Activated T-cell treated with anti-CD3 and anti-CD28 coated beads for 4 hours (primary cell): ENCODE measurements around the gene PRKN.

Experiments
- DNase-seq: peaks from one replicate; pipeline ENCODE4 v3.0.0-alpha.2; 2020

Gene PRKN

DNA sequence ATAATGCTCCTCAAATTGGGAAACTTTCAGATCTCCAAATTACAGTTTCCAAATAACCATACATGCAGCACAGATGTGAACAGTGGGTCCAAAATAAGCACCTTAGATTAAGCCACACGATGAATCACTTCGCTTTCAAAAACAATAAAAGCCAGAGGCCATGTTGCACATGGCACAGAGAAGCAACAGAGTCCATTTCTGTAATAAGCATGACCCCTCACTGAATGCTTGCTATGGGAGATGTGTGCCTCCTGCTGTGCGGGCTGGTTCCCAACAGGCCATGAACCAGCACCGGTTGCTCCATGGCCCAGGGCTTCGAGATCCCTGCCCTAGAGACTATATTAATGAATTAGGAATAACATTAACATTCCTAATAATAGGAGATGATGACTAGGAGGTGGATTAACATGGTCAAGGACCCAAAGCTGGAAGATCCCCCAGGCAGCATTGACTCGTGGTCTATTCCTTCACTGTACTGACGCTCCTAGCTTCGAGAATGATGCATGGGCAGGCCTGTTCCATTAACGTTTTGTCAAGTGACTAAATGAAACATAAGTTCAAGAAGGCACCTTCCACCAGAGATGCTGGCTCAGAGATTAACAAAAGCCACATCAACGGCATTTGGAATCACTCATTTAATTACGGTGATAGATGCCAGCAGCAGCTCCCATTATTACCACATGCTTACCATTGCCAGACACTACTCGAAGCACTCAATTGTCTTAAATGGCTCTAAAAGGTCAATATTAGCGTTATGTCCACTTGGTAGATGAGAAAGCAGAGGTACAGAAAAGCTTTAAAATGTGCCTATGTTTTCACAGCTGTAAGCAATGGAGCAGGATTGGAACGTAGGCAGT lies 983.1 kb downstream of the PRKN start:
- DNase-seq, result no peak

DNA sequence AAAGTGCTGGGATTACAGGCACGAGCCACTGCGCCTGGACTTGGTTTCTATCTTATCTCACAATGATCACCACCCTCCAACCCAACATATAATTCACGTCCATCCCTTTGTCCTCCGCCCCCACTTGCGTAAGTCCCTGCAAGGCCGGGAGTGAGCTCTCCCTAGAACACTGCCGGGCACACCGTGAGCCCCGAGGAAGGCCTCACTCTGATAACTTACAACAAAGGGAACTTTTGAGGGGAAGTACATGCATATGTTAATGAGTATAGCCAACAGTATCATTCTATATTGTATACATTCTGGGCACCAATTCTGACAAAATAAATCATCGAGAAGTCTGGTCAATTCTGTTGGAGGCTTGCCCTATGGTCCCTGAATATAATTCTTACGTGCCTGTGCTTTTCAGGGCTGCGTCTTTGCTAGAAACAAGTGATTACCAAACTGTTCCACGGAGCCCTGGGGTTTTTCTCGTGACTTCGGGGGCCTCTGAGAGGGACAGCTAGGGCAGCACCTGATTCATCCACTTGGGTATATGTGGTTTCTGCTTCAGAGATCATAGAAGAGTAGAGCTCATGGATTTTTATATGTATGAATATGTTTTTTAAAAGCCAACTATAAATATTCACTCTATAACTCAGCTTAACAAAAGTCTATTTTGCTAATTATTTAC lies 983.9 kb downstream of the PRKN start:
- DNase-seq, result no peak

DNA sequence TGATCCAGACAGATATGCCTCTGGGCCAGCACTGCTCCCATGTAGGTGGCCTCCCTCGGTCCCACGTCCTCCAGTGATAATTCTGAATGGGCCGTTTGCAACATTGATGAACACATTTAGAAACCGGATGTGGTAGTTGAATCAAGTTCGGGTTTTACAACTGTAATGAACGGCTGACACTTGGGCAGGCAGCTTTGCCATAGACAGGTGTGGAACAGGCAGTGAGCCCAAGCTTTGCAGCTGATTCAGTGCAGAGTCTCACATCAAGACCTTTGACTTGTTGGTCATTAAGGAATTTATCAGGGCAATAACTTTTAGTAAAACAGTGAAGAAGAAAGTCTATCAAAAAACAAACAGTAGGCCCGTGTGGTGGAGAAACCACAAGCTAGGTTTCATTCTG lies 987.1 kb downstream of the PRKN start:
- DNase-seq, result no peak

DNA sequence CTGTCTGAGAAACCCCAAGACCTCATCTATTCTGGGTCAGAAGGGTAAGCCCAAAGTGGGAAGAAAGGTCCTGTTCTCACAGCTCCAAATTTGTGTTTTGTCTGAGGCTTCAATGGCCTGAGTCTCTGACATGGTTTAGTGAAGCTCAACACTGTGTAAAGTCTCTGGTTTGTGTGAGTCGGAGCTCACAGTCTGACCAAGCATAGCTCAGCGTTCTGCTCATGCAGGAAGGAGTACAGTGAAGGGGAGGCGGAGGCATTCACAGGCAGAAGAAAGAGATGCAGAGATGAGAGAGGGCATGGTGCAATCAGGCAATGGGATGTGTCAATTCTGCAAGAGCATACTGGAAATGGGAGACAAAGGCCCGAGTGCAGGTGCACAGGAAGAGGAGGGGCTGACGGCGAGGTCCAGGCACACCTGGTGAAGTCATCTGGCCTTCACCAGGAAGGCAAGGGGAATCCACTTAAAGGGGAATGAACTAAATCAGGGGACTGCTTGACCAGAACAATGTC lies 990.7 kb downstream of the PRKN start:
- DNase-seq, result no peak

DNA sequence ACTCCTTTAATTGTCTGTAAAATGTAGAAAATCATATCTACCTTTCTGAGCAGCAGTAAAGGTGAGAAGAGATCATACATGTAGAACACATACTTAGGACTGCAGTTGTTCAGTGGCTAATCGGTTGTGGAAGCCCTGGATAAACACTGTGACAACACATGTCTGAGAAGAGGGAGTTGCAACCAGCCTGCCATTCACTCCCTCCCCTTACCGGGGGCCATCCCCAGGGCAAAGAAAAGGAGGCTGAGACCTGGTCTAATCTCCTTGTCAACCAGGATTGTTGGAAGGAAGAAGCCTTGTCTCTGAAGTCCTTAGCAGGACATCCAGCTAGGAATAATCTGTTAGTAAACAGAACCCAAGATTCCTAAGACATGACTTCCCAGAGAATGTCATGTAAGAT lies 991.2 kb downstream of the PRKN start:
- DNase-seq, result no peak

GRCh38 chr6:161732594-161732993 lies 995.0 kb downstream of the PRKN start:
- DNase-seq, result no peak

DNA sequence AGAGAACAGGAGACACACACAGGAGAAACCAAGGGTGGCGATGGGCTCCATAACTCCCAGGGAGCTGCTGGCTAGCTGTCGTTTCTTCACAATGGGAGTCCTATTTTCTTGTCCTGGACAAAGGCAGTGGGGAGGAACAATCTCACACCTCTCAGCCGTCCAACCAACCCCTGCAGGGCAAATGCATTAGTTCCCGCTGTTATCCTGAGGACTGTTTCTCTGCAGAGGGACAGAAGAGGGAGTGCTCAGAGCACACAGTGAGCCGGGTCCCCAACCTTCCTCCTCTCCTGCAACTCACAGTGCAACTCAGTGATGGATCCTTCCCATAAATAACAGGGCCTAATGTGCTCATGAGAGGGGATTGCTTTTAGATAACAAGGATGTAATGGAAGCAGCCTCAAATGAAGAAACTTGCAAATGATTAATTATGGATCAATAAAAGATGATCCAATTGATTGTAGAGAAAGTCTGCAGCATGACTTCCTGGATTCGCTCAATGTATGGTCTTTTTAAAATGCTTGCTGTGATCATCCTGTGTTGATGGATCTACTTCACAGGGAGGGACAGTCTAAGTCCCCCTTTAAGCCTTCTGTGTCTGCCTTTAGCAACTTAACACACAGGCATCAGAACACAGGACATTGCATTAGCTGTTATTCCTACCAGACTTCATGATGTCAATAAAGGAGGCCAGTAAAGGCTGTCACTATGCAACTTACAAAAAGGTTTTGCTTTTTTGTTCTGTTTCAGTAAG lies 1000.3 kb downstream of the PRKN start:
- no peak for DNase-seq

- no peak for DNase-seq
Measured at GRCh38 chr6:161722394-161722793, 1005.2 kb downstream of the PRKN start.

GRCh38 chr6:161721511-161721910 lies 1006.1 kb downstream of the PRKN start:
- DNase-seq, result no peak

- DNase-seq, result no peak
Measured at GRCh38 chr6:161716176-161716575, 1011.4 kb downstream of the PRKN start.

DNA sequence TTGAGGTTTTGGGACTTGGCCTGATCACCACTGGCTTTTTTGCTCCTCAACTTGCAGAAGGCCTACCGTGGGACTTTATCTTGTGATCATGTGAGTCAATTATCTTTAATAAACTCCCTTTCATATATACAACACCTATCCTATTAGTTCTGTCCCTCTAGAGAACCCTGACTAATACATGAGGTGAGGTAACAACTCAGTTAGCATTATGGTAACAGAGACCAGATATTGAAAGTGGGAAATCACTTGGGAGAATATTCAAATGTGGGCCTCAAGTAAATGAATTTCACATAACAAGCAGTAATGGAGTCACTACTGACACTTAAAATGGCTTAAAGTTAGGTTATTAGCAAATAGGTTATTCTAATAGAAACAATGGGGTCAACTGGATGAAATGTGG lies 1015.6 kb downstream of the PRKN start:
- no peak for DNase-seq

DNA sequence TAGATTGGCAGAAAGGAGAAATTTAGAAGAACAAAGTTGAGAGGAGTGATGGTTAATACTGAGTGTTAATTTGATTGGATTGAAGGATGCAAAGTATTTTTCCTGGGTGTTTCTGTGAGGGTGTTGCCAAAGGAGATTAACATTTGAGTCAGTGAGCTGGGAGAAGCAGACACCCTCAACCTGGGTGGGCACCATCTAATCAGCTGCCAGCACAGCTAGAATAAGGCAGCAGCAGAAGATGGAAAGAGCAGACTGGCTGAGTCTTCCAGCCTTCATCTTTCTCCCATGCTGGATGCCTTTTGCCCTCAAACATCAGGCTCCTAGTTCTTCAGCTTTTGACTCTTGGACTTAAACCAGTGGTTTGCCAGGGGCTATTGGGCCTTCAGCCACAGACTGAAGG lies 1016.1 kb downstream of the PRKN start:
- no peak for DNase-seq

DNA sequence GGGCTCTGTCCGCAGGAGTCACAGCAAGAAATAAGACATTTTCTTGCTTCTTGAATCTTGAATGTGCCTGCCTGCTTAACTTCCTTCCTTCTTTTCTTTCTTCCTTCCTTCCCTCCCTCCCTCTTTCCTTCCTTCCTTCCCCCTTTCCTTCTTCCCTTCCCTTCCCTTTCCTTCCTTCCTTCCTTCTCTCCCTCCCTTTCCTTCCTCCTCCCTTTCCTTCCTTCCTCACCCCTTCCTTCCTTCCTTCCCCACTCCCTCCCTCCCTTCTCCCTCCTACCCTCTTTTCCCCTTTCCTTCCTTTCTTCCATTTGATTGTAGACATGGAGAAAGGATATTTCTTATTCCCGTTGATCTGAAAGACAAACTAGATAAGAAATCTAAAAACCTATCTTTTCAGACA lies 1016.9 kb downstream of the PRKN start:
- no peak for DNase-seq

DNA sequence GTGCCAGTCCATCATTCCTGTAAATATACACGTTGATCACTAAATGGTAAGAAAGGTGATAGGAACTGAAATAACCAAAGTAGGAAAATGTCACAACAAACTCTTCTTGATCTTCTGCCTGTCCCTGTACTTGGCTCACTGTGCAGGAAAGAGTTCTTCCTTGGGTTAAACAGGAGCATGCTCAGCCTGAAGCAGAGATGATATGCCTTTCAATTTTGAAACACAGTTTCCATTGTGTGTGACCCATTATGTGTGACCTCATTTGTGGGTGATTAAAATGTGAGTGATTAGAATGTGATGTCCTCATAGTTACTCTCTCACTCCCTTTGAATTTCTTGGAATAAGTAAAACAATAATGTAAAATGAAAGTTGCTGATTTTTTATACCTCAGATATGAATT lies 1026.5 kb downstream of the PRKN start:
- no peak for DNase-seq

DNA sequence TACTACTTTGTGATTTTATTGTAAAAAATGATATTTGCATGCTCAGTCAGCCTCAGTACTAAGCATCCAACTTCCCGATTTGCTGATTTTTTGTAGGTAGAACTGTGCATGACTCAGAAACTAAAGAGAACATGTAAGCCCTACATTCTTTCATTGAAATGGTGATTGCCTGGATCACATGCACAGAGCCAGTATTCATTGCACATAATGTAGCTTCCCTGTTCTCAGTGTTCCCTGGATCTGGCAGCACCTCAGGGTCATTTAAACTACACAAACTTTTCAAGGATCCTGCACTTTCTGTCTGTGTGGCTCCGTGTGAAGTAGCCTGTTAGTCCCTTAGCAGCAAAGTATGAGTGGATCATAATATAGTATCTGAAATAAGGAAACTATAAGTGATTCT lies 1030.8 kb downstream of the PRKN start:
- no peak for DNase-seq

DNA sequence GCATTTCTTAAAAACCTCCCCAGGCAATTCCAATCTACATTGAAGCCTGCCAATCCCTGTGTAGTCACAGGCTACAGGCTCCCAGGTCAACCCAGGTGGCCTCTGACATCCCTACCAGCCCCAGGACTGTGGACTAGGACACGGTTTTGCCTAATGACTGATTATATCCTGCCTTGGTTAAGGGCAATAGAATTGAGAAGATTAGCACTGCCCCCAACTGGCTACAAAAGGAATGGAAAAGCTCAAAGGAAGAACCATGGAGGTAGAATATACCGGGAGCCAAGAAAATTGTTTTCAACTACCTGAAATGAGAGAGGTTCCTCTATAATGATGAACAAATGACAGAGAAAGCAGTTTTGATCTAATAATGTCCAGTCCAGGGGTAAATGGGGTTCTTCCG lies 1032.6 kb downstream of the PRKN start:
- DNase-seq, result no peak

DNA sequence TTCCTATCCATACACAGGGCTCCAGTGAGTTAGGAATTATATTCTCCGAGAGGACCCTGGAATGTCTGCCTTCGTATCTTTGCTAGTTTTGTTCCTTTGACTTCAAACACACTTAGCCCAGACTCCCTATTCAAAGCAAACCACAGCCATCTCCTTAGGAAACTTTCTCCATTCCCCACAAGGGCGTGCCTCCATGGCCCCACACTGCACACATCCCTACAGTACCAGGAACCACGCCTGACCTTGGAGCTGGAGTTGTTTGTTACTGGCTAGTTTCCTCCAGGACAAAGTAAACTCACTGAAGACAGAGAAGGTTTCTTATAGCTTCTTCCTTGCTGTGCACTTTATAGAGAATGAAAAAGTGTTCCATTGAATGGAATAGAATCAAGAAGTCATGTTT lies 1040.9 kb downstream of the PRKN start:
- DNase-seq, result no peak

DNA sequence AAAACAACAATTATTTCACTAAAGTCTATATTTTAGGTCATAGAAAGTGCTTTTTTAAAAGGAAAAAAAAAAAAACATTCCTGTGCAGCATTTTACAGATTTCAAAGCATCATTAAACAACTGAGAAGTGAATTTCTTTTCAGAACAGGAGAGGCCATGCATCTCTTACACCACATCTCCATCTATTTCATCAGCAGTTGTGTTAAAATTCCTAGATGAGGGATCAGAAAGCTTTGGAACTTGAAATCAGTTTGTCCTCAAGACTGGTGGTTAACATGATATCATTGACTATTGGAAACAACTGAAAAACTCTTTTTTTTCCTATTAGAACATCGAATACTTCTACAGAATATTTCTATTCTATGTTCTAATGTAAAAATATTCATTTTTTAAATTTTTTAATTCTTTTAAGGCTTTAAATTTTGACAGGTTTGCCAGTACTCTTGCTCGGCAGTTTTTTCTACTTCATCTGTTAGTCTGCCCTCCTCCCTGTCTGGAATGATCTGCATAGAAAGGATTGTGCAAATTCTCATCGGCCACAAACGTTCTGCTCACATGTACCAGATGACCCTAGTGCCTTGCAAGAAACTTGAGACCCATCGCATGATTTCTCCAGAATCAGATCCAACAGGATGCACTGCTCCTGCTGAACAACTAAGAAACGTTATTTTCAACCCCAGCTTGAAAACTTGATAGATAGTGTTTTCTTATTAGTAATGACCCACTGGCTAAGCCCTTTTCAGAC lies 1042.7 kb downstream of the PRKN start:
- DNase-seq, result no peak

- no peak for DNase-seq
Measured at GRCh38 chr6:161683400-161683799, 1044.2 kb downstream of the PRKN start.

GRCh38 chr6:161682982-161683381 lies 1044.6 kb downstream of the PRKN start:
- no peak for DNase-seq

GRCh38 chr6:161679980-161680538 lies 1047.5 kb downstream of the PRKN start:
- DNase-seq, result no peak

DNA sequence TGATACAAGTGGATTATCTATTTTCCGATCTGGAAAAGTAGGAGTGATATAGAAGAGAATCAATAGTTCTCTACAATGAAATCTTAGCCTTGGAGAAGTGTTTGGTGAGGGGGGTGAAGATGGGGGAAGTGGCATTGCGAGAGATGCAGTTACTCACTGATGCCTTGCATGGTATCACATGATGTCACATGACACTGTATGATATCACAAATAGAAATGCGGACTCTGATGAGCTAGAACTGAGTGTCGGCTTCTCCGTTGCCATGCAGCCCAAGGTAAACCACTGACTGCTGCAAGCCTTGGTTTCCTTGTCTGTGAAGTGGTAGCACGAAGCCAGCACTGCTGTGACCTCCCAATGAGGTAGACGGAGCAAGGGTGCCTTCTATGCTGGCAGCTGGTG lies 1050.4 kb downstream of the PRKN start:
- no peak for DNase-seq

DNA sequence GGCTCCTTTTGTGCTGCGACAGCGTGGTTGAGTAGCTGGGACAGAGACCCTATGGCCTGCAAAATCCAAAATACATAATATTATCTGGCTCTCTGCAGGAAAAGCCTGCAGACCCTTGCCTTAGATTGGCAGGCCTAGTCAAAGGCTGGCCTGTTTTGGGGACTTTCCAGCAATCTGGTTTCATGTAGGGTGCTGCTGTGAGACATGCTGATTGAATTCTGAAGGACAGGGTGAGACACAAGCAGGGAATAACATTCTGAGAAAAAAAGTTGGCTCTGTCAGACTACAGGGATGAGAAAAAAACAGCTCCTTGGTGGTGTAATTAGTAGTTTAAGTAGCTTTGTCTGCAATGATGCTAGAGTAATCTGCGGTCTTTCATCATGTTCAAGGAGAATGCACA lies 1051.0 kb downstream of the PRKN start:
- DNase-seq, result no peak
